Endothelial cell of umbilical vein (primary cell): Measurements from ENCODE around the gene EVA1A. TPM values are rescaled to one million over a fixed set of nuclear protein-coding genes. Genes with fewer than 3 reads are reported as not detected.

Experiments used
- BruUV-seq: library from RNA; stranded (reverse); fragments of 400-500 nt; replicated peaks from 2 replicates; lab custom pipeline; 2021; lab: Mats Ljungman, UMichigan
- CTCF ChIA-PET: fragments of 300-600, 350-600 bp; sonication (Branson Sonifier 250); formaldehyde crosslinking; loops from one replicate; lab custom pipeline; 2021; ENCODE audit warnings: antibody characterized with exemption, inconsistent platforms; lab: Charles Lee
- POLR2A ChIA-PET: fragments of 300-600, 350-600 bp; sonication (Branson Sonifier 250); formaldehyde crosslinking; loops from one replicate; lab custom pipeline; 2021; ENCODE audit warnings: antibody characterized with exemption, inconsistent platforms; lab: Charles Lee
- DNase-seq: peaks from one replicate; pipeline ENCODE4 v3.0.0-alpha.2; 2011; ENCODE audit warnings: low read depth, low spot score
- FAIRE-seq: peaks from 2 replicates; lab custom pipeline; 2011; peaks lifted over from hg19 to GRCh38; lab: Jason Lieb, UNC
- H2AFZ ChIP-seq: 2 replicates; pipeline ENCODE4 v1.6.0; 2012; ENCODE audit warnings: low read depth, low read length, control low read depth, inconsistent platforms
- H3K27ac ChIP-seq: 2 replicates; pipeline ENCODE4 v1.5.1; 2011; ENCODE audit warnings: low read depth, mild to moderate bottlenecking, control low read depth, low read length, moderate library complexity; ENCODE audit not compliant: insufficient read depth
- H3K27me3 ChIP-seq, 2 experiments: 2 replicates each; pipeline versions ENCODE4 v1.6.0 to v1.6.1; 2011; ENCODE audit warnings: low read length in 2 of 2, mixed read lengths in 1 of 2; ENCODE audit not compliant: control insufficient read depth in 2 of 2, insufficient read depth in 2 of 2
- H3K36me3 ChIP-seq, 2 experiments: 2 replicates in 1 of 2; 3 replicates in 1 of 2; pipeline ENCODE4 v1.5.1; 2011; ENCODE audit warnings: low read length in 2 of 2, mild to moderate bottlenecking in 1 of 2, moderate library complexity in 1 of 2; ENCODE audit not compliant: control insufficient read depth in 2 of 2, insufficient read depth in 2 of 2; ENCODE audit errors: extremely low read depth in 1 of 2
- H3K4me1 ChIP-seq: 3 replicates; pipeline ENCODE4 v1.5.1; 2011; ENCODE audit warnings: mild to moderate bottlenecking, low read length; ENCODE audit not compliant: control insufficient read depth, insufficient read depth; ENCODE audit errors: extremely low read depth
- H3K4me2 ChIP-seq: 2 replicates; pipeline ENCODE4 v1.6.1; 2011; ENCODE audit warnings: low read length, control low read depth, mixed read lengths; ENCODE audit not compliant: insufficient read depth
- H3K4me3 ChIP-seq, 3 experiments: fragments of 200-600 bp in 1 of 3; sonication (generic), shearing (Covaris generic) in 1 of 3; replicated peaks in 1 of 3; 2 replicates each; pipeline ENCODE4 v1.5.1; 2011 to 2016; ENCODE audit warnings: control low read depth in 3 of 3, low read length in 3 of 3, mild to moderate bottlenecking in 2 of 3, inconsistent platforms in 1 of 3, low read depth in 1 of 3, moderate library complexity in 1 of 3; ENCODE audit not compliant: insufficient read depth in 1 of 3
- H3K79me2 ChIP-seq: 2 replicates; pipeline ENCODE4 v1.6.0; 2012; ENCODE audit warnings: low read length, inconsistent platforms; ENCODE audit not compliant: control insufficient read depth, insufficient read depth
- H3K9ac ChIP-seq: replicated peaks from 2 replicates; pipeline ENCODE3; 2011; ENCODE audit warnings: low read length, control low read depth; ENCODE audit not compliant: insufficient read depth; ENCODE audit errors: extremely low read depth
- H3K9me1 ChIP-seq: replicated peaks from 3 replicates; pipeline ENCODE4 v1.6.0; 2011; ENCODE audit warnings: mild to moderate bottlenecking, low read length; ENCODE audit not compliant: control insufficient read depth, insufficient read depth; ENCODE audit errors: extremely low read depth
- H3K9me3 ChIP-seq: replicated peaks from 2 replicates; pipeline ENCODE4 v1.5.1; 2012; ENCODE audit warnings: low read length, inconsistent platforms; ENCODE audit not compliant: control insufficient read depth, insufficient read depth
- H4K20me1 ChIP-seq: replicated peaks from 2 replicates; pipeline ENCODE3; 2011; ENCODE audit warnings: mild to moderate bottlenecking, low read length; ENCODE audit not compliant: control insufficient read depth, insufficient read depth; ENCODE audit errors: extremely low read depth
- CTCF ChIP-seq, 2 donors: IDR thresholded peaks; 1 replicate in 1 of 2; 2 replicates in 1 of 2; pipeline ENCODE4 v1.5.1; 2011; ENCODE audit warnings: low read length in 2 of 2, mild to moderate bottlenecking in 2 of 2, moderate library complexity in 2 of 2, control low read depth in 1 of 2, inconsistent platforms in 1 of 2, low read depth in 1 of 2; ENCODE audit not compliant: insufficient read depth in 1 of 2; ENCODE audit errors: extremely low read depth in 1 of 2
- EZH2 ChIP-seq: IDR thresholded peaks from 2 replicates; pipeline ENCODE4 v1.6.1; 2012; ENCODE audit warnings: borderline replicate concordance, low read depth, mild to moderate bottlenecking, moderate library complexity, low read length, inconsistent platforms; ENCODE audit not compliant: severe bottlenecking
- FOS ChIP-seq: IDR thresholded peaks from 2 replicates; pipeline ENCODE4 v1.6.1; 2011; ENCODE audit warnings: mild to moderate bottlenecking, low read length, moderate library complexity, borderline replicate concordance; ENCODE audit not compliant: insufficient read depth
- GATA2 ChIP-seq: IDR thresholded peaks from 2 replicates; pipeline ENCODE4 v1.7.0; 2011; ENCODE audit warnings: low read depth, mild to moderate bottlenecking, moderate library complexity, mixed read lengths, low read length; ENCODE audit not compliant: insufficient read length, insufficient read depth
- JUN ChIP-seq: IDR thresholded peaks from 2 replicates; pipeline ENCODE4 v1.6.1; 2011; ENCODE audit warnings: borderline replicate concordance, low read depth; ENCODE audit not compliant: insufficient read length, insufficient read depth
- MYC ChIP-seq: IDR thresholded peaks from one replicate; pipeline ENCODE4 v1.6.1; 2011; ENCODE audit warnings: mild to moderate bottlenecking, low read depth, low read length
- POLR2A ChIP-seq: IDR thresholded peaks from 2 replicates; pipeline ENCODE4 v1.6.1; 2012; ENCODE audit warnings: low read depth, mild to moderate bottlenecking, control low read depth, low read length
- POLR2AphosphoS5 ChIP-seq: IDR thresholded peaks from 2 replicates; pipeline ENCODE4 v1.6.1; 2012; ENCODE audit warnings: low read depth, mild to moderate bottlenecking, control low read depth, low read length, moderate library complexity; ENCODE audit not compliant: insufficient read depth
- dilution Hi-C: fragments of 300-500 bp; cut with MboI; formaldehyde crosslinking; loops from one replicate; pipeline ENCODE4 v1.15.0; 2019; ENCODE audit warnings: low sequenced_read_pairs; ENCODE audit not compliant: extremely low pct_ligation_motif_present
- intact Hi-C: fragments of 100-400 bp; cut with micrococcal nuclease; formaldehyde crosslinking; loops from one replicate; pipeline ENCODE4 v1.10.0; 2022
- polyA plus RNA-seq, 4 experiments: library from polyadenylated mRNA; depleted of rRNA in 3 of 4; stranded (reverse) in 3 of 4; unstranded in 1 of 4; fragments of >200 nt; gene quantifications; 2 replicates each; pipeline versions ENCODE4 v1.2.1 to v1.2.3, GENCODE V29; 2011 to 2012; ENCODE audit warnings: missing spikeins in 1 of 4
- total RNA-seq: library from RNA; stranded (reverse); gene quantifications from 2 replicates; pipeline ENCODE4 v1.2.3, GENCODE V29; 2021
- TF ChIP-seq, protein P1 (sequence below): IDR thresholded peaks from 2 replicates; pipeline ENCODE4 v1.6.1; 2011; ENCODE audit not compliant: insufficient read depth, insufficient read length

Gene EVA1A
- total and polyA plus RNA-seq, 2 donors (not counting 3 experiments of a cell fraction or from before 2014, with no cell fraction given) = 52.6 to 66.5 TPM

GRCh38 chr2:75476761-75477160, 84.0 kb downstream of the EVA1A start:
- Histone ChIP-seq H3K4me2 (no peak overlapping the region), H3K4me3 (no peak overlapping the region), H3K27me3 (peaks cover 4 to 8% of the 10 kb centered on the region in 2 experiments), H3K9ac (no peak overlapping the region), H3K79me2 (no peaks in the 10 kb centered on the region), H3K4me1 (no peaks in the 10 kb centered on the region), H3K36me3 (no peaks in the 10 kb centered on the region), H4K20me1 (no peaks in the 10 kb centered on the region), H3K9me3 (no peaks in the 10 kb centered on the region), H2AFZ (no peak overlapping the region), H3K27ac (no peak overlapping the region), H3K9me1 (no peaks in the 10 kb centered on the region)
- no peak for FAIRE-seq
- ChIA-PET POLR2A (no interaction called here), CTCF (interaction anchor here (1.1 to 2.3 kb wide), 3 partner anchors 11 to 151 kb away, joined by 3 to 11 read pairs (median 5); no protein-coding TSS in a partner anchor)
- dilution Hi-C loops (no loop called here), intact Hi-C loops (no loop called here)
- TF ChIP-seq POLR2A = no peak
- TF ChIP-seq, protein P1, sequence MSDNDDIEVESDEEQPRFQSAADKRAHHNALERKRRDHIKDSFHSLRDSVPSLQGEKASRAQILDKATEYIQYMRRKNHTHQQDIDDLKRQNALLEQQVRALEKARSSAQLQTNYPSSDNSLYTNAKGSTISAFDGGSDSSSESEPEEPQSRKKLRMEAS = no peak
- TF ChIP-seq POLR2AphosphoS5 = no peak
- TF ChIP-seq JUN = no peak
- BruUV-seq = no TSS peak
- no peak for DNase-seq

GRCh38 chr2:75475976-75476375, 84.8 kb downstream of the EVA1A start:
- Histone ChIP-seq H3K36me3 (no peaks in the 10 kb centered on the region), H3K9me3 (no peaks in the 10 kb centered on the region), H3K4me1 (no peaks in the 10 kb centered on the region), H3K4me2 (no peak overlapping the region), H4K20me1 (no peaks in the 10 kb centered on the region), H3K9ac (no peak overlapping the region), H3K9me1 (no peaks in the 10 kb centered on the region), H3K27me3 (peaks cover 6 to 11% of the 10 kb centered on the region in 2 experiments), H2AFZ (no peak overlapping the region), H3K27ac (no peak overlapping the region), H3K79me2 (no peaks in the 10 kb centered on the region), H3K4me3 (no peak overlapping the region)
- BruUV-seq = no TSS peak
- CTCF ChIA-PET = interaction anchor here (1.0 to 2.3 kb wide), 4 partner anchors 10 to 133 kb away, joined by 4 to 11 read pairs (median 5); partner anchors contain the start of gene EVA1A
- dilution Hi-C loops (no loop called here), intact Hi-C loops (no loop called here)
- FAIRE-seq (no peak), DNase-seq (peak; percentile 21)
- POLR2A ChIA-PET = no interaction called here
- no peak for TF ChIP-seq CTCF (IDR thresholded peaks at IDR 0.05; ENCODE audit: extremely low read depth in 1 of 2, insufficient read depth in 1 of 2, low read depth in 1 of 2, low read length in 2 of 2)
- TF ChIP-seq POLR2AphosphoS5 = no peak
- TF ChIP-seq FOS = no peak
- TF ChIP-seq EZH2 = no peak
- TF ChIP-seq MYC = no peak
- no peak for TF ChIP-seq JUN
- no peak for TF ChIP-seq GATA2
- TF ChIP-seq POLR2A = no peak
- TF ChIP-seq, protein P1 = no peak
